ENCODE measurements around the gene TBC1D1.
A peak's percentile ranks its signal among the peaks of the same experiment; 100 is the strongest.

The TBC1D1 gene

DNA sequence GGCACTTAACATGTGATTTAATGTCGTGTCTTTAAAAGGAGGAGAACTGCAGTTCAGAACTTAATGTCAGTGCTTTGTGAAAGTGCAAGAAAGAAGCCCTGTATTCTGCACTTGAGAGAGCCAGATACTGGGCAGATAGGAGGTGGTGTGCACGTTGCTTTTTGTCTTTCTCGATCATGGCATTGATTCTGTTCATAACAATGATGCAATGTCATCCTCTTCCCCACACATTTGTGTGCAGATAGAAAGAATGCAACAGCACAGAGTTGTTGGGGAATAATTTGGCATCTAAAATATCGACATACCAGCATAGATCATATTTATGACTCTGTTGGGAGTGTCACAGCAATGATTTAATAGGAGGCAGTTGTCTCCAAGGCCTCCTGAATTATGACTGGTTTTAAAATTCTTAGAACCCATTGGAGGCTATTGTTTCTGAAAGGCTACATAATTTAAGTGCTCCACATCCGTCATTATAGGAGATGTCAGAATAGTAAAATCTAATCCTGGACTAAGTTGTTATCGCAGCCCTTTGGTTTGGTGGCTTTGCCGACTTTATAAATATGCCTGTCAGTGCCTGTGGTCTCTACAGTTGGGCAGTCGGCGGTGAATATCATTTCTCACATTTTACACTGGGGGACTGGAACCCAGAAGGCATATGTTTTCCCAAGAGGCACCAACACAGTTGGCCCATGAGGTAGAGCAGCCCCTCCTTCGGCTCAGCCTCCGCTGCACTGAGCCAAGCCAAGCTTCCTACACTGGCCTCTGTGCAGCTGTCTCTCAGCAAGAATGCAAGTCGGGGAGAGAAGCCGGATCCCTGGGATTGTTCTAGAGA, 194.2 kb downstream of the TBC1D1 start:
- peak; percentile 92 for DNase-seq

DNA sequence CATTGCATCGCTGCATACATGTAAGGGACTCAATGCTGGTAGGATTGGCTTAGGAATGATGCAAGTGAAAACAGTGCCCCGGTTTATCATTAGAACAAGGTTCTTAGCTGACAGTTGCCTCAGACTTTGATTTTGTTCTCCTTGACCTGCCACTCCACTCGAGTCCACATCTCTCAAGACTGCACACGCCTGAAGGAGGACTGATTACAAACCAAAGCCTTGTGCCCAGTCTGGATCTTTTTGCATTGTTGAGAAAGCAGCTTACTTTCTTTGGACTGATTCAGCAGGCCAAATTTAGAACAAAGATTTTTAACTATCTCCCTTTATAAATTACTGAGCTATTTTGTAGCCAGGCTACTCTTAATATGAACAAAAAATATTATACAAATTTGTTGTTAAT, 194.9 kb downstream of the TBC1D1 start:
- no peak for DNase-seq

DNA sequence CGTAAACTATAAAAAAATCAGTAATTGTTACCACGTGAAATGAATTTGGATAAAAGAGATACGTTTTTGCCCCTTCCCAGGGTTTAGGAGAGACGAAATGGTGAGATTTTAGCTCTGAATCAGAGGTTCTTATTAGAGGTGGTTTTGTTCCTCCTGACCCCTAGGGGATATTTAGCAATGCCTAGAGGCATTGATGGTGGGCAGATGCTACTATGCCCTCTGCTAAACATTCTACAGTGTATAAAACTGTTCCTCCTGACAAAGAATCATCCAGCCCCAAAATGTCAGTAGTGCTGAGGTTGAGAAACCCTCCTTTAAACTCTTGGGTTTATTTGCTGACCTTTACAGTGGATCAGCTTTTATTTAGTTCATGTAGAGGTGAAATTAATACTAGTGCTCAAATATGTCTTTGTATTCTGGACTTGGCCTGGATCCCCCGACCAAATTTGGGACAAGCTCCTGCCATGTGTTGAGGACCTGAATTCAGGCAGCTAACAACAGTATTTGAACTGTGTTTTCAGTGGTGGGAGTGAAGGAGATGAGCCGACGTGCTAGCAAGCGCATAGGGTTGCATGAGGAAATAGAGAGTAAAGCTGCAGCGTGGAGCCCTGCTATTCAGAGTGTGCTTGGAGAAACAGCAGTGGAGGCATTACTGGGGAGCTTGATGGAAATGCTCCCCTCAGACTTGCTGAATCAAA, 195.4 kb downstream of the TBC1D1 start:
- no peak for DNase-seq

DNA sequence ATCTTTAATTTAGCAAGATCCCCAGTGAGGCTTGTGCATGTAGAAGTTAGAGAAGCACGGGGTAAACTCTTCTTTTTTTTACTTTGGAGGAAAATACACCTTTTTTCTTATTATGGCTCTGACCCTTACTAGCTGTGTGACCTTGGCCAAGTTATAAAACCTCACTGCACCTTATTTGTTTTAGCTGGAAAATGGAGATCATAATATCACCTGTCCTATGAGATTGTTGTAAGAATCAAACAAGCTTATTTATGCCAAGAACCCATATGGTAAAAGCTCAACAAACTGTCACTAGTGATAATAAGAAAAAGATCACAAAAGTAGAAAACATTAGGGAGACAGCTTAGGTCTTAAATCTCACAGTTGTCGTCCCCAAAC, 196.0 kb downstream of the TBC1D1 start:
- no peak for DNase-seq

DNA sequence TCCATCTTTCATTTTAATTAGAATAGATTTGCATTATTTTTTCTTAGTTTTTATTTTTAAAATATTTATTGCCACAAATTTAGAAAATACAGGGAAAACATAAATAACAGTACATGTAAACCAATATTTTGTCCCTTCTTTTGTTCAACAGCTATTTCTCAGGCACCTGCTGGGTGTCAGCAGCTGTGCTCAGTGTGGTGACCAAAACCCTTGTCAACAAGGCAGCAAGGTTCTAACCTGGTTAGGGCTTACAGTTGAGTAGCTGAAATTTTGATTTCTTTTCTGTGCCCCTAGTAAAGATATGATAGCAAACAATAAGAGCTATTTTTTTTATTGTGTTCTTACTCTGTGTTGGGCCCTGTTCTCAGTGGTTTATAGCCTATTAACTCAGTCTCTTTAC, 197.4 kb downstream of the TBC1D1 start:
- no peak for DNase-seq

DNA sequence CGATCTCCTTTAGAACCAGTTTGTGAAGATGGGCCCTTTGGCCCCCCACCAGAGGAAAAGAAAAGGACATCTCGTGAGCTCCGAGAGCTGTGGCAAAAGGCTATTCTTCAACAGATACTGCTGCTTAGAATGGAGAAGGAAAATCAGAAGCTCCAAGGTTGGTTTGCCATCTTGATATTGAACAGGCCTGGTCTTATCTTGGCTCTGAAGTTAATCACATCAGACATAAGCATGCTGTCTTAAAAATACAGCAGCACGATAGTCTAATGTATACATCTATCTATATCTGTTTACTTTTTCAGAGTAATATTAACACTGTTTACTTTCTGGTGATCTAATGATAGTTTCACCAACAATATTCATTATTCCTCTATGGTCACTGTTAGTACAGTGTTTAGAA, 199.1 kb downstream of the TBC1D1 start:
- DNase-seq, result no peak

DNA sequence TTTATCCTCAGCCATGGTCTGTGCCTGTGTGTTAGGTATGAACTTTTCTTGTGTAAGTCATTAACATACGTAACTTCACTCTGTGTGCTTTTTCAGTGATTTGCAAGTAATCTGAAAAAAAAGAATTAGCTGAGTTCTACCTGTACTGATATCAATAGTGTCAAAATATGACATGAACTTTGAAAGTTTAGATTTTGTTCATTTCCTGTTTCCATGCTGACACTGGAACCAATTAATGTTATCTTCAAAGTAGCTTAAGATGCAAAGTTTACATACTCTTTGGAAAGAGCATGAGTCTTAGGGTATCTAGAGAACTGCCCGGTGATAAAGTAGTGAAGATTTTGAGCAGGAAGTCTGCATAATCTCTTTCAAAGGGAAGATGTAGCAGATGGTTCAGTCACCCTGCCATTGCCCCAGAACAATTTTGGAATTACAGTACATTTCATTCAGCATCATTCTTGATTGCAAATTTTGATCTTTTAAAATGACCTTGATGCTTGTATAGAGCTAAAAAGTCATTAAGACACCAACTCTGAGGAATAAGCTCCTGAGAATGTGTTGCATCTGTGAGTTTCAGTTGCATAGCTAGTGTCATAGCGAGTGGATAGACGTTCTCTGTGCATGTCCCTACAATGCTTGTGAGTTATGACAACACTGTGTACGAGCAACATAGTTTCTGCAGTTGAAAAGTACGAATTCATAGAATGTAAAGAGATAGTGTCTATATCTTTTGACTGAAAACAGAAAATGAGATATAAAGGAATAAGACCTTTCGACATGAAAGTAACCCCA, 199.8 kb downstream of the TBC1D1 start:
- DNase-seq, result no peak

DNA sequence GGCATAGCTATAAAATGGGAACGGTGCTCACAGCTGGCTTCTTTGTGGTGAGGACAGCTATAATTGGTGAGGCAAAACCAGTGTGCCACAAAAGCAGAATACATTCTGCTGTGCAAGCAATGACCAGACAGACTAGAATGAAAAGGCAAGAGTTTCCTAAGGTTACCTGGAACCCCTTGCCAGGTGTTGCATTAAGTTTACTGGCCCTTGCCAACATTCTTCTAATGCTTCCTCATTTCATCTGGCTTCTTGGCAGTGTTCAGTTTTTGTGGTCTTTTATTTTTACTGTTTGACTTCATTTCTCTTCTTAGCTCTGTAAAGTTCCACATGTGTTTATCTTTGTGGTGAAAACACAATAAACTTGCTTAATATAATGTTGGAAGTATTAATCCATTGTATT, 200.8 kb downstream of the TBC1D1 start:
- peak; percentile 51 for DNase-seq

DNA sequence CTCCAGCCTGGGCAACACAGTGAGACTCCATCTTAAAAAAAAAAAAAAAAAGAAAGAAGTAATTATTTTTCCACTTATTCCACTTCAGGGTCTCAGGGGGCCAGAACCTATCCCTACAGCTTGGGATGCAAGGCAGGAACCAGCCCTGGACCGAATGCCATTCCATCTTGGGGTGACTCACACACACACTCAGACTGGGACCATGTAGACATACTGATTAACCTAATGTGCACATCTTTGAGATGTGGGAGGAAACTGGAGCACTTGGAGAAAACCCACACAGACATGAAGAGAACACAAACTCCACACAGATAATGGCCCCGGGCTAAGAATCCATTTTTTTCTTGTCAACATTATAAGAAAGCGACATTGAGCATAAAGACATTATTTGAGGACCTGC, 201.8 kb downstream of the TBC1D1 start:
- DNase-seq, result peak; percentile 49

DNA sequence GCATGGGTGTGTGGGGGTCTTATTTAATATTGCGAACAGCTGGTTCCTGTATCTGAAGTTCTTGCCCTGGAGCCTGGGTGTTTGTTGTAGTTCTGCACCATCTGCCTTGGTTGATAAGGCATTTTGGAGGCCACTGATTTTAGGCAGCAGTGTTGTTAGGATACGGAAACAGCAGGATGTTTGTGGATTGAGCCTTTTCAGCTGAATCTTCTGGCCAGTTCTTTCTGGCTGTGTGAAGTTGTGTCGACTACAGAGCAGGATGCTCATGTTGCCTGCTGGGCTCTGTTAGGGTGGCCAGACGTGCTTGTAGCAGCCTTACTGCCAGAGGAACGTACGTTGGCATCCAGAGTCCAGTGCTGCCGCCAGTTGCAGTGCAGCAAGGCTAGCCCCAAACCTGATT, 203.5 kb downstream of the TBC1D1 start:
- no peak for DNase-seq

DNA sequence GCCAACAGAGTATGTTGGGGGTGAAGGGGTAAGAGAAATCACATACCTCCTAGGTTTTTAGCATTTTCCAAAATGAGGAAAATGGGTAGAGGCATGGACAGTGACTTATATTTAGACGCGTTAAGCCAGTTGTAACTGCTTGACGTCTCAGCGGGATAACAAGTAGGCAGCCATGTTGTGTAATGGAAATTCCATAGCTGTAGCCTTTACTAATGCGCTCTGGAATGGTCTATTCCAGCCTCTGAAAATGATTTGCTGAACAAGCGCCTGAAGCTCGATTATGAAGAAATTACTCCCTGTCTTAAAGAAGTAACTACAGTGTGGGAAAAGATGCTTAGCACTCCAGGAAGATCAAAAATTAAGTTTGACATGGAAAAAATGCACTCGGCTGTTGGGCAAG, 204.8 kb downstream of the TBC1D1 start:
- DNase-seq, result no peak

DNA sequence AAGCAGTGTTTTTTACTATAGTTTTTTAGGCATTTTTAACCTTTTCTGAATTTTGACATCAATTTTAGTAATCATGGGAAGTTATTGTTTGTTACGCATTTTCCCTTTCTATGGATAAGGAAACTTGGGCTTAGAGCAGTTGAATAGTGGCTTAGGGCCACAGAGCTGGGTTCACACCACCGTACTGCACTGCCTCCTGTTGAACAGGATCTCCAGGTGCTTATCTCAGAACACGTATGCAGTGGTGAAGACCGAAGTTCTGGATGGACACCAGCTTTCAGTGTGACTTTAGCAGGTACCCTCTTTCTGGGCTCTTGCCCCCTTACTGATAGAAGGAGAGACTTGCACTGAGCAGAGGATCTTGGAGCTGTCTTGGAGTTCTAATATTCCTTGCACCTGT, 206.9 kb downstream of the TBC1D1 start:
- no peak for DNase-seq

DNA sequence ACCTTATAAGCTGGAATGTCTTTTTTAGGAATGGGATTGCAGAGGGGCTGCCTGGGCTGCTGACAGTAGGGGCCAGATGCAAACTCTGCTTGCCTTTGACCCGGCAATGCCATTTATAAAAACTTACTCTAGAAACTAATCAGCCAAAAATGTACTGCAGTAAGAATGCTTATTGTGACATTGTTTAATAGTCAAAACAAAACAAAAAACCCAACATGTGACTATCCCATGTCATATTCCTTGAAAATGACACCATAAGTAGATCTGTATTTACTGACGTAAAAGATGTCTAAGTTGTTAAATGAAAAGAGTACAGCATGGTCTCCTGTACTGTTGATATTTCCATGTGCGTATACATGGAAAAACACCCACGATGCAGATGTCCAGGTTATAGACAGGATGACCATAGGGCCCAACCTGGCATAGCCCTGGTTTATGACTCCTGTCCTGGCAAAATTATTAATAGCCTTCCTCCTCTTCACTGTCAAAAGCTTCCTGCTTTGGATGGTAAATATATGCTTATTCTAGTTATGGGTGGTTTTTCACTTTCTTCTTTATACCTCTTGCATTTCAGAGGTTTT, 208.2 kb downstream of the TBC1D1 start:
- no peak for DNase-seq

DNA sequence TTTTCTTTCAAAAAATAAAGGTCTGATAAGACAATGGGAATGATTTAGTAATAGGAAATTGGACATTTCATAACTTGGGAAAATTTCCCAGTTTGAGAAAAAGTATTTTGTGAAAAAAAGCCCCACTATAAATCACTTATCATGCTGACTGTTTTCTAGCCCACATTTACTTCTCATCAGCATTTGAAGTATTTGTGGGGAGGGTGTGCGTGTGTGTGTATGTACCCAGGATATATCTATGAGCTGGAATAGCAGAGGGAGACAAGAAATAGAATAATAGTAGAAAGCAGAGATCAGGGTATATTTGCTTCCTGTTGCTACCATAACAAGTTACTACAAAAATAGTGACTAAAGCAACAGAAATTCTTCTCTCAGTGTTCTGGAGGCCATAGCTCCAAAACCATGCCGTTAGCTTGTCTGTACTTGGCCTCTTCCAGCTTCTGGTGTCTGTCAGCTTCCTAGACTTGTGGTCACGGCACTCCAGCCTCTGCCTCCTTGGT, 209.1 kb downstream of the TBC1D1 start:
- DNase-seq, result peak; percentile 92

DNA sequence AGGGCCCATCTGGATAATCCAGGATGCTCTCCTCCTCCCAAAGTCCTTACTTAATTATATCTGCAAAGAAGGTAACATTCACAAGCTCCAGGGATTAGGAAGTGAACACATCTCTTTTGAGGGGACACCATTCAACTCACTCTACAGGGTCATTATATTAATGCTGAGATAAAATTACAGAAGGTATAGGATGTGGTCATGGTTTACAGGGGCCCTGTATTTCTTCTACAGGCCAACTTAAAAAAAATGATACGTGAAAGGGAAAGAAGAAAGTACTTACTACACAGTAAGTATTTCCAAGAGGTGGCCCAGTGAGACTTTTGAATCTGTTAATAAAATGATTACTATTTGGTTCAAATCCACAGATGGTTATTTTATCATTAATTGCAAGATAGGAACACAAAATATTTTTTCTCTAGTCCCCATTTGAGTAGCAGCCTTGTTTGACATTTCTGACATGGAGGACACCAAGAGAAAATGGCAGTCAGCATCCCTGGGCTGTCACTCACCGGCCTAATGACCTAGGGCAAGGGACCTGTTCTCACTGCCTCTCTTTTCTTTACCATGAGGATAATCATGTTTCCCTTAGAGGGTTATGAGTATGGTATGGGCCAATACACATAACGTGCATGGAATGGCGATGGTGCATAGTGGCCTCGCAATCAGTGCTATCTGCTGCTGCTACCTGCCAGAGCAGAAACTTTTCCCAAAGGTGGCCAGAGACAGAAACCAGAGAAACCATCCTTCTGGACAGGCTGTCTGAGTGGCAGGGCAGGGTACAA, 209.8 kb downstream of the TBC1D1 start:
- no peak for DNase-seq

DNA sequence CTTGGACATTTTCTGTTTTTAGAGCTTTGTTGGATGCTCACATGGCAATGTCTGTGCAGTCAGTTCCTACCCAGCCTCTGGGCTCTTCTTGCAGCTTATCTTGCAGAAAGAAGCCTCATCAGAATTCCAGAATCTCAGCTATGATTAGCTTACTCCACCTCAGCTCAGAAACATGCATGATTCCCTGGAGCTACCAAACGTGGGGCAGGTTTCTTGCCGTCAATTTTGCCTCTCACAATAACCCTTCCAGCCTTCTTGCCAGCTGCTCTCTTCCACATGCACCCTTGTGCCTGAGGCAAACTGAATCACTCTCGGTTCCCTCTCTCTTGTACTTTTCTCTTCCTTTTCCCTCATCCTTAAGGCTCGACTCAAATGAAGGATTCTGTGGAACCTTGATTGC, 210.7 kb downstream of the TBC1D1 start:
- DNase-seq, result peak; percentile 44

DNA sequence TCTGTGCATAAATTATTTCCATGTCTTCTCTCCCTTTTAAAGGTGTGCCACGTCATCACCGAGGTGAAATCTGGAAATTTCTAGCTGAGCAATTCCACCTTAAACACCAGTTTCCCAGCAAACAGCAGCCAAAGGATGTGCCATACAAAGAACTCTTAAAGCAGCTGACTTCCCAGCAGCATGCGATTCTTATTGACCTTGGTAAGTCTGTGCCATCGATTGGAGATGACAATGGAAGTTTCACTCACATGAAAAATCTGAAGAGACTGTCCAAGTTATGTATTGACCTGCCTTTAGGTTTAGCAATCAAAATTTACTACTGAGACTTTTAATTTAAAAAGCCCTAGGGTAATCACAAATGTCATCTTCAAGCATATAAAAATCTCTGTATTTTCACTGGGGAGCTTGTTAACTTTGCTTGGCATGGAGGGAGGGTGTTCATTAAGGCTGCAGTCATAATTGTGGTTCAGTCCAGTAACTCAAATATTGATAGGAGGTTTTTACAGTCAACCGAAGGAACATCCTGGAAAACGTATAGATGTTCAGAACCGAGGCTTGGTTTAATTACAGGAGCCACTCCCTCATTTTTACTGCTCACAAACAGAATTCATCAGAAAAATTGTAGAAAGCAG, 212.2 kb downstream of the TBC1D1 start:
- no peak for DNase-seq

DNA sequence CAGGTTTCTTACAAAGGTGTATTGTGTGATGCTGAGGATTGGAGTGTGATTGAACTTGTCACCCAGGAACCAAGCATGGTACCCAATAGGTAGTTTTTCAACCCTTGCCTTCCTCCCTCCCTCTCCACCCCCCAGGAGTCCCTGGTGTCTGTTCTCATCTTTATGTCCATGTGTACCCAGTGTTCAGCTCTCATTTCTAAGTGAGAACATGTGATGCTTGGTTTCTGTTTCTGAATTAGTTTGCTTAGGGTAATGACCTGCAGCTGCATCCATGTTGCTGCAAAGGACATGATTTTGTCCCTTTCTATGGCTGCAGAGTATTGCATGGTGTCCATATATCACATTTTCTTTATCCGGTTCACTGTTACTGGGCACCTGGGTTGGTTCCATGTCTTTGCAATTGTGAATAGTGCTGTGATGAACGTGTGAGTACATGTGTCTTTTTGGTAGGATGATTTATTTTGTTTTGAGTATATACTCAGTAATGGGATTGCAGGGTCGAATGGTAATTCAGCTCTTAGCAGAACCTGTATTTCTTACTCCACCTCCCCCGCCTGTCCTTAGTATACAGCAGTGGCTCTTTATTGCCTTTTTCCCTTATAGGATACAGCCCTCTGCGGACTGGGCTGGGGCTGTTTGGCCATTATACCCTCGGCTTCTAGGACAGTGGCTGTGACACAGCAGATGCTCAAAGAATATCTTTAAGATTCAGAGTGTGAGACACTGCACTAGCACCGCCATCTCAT, 214.8 kb downstream of the TBC1D1 start:
- no peak for DNase-seq

DNA sequence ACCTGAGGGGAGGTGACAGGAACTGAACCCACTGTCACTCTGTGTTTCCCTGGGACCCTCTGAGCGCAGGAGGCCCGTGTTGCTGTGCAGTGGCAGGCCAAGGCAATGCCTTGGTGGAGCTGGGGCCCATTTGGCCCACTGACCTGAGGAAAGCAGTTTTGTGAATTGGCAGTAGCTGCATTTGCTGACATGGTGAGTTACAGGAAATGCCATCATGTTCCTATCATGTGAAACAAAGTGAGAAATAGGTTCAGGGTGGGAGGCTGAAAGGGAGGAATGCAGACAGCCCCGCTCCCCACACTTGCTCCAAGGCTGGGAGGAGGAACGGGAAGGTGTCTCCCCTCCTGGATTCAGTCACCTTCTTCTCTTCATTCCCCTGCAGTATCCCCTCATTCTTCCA, 215.4 kb downstream of the TBC1D1 start:
- DNase-seq, result peak; percentile 49

DNA sequence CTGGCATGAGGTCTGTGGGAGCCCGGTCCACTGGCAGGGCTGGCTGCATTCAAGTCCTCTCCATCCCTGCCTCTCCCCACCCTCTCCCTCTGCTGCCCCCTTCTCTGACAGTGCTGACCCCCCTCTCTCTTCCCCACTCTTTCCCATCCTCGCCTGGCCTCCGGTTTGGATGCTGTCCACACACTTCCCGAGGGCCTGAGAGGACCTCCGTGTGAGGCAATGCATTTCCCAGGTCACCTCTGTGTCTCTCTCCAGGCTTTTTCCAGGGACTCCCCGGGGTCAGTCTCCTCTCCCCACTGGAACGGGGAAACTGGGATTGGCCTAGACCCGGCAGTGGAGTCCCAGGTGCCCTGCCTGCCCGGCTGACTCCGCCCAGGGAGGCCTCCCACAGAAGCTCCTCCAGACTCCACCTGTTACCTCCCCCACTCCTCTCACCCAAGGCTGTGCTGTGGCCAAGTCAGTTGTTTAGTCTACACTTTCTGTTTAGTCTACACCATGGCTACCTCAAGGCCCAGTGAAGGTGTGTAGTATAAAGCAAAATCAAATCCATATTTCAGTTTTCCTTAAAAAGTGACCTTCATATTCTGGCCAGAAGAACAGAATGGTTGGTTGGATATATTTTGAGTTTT, 216.1 kb downstream of the TBC1D1 start:
- no peak for DNase-seq

DNA sequence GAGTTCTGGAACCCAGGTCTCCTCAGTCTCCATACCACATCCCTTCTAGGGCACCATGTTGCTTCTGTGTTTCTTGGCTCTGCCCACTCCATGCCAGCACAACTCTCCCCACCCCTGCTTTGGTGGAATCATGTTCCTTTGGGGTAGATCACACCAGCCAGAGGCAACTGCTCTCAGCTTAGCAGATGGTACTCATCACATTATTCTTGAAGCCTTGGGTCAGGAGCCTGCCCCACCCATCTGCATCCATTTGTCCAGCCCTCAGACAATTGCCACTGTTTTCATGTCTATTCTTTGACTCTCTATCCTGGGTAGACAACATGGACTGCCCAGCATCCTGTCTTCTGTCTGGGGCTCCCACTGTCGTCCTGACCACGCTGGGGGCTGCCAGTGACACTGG, 216.9 kb downstream of the TBC1D1 start:
- DNase-seq, result no peak

All from fibroblast of skin of right quadriceps (primary cell).